Mesodermal cell (in vitro differentiated cells): ENCODE results near the gene SERPINB1.
A peak's percentile ranks its signal among the peaks of the same experiment; 100 is the strongest.

ENCODE experiments used
- H3K27ac ChIP-seq: 2 replicates; pipeline ENCODE4 v1.7.0; 2013; ENCODE audit warnings: mild to moderate bottlenecking, low read depth, low read length, moderate library complexity; ENCODE audit not compliant: severe bottlenecking
- H3K36me3 ChIP-seq: 2 replicates; pipeline ENCODE4 v1.7.1; 2013; ENCODE audit warnings: mild to moderate bottlenecking, low read length, moderate library complexity; ENCODE audit not compliant: control insufficient read depth, insufficient read depth
- H3K4me1 ChIP-seq: one replicate; pipeline ENCODE4 v1.7.1; 2013; ENCODE audit warnings: mild to moderate bottlenecking, low read length; ENCODE audit not compliant: insufficient read depth, control insufficient read depth, poor library complexity, severe bottlenecking
- H3K4me3 ChIP-seq: 2 replicates; pipeline ENCODE4 v1.7.0; 2013; ENCODE audit warnings: low read length, control low read depth, mild to moderate bottlenecking; ENCODE audit not compliant: insufficient read depth, poor library complexity, severe bottlenecking; ENCODE audit errors: extremely low read depth
- H3K9me3 ChIP-seq: 2 replicates; pipeline ENCODE4 v1.7.1; 2013; ENCODE audit warnings: mild to moderate bottlenecking, low read length, moderate library complexity; ENCODE audit not compliant: control insufficient read depth
- WGBS, 2 experiments: methylation state at CpG; one replicate each; pipeline ENCODE4 v1.1.5; 2013; ENCODE audit warnings: missing lambda C conversion rate in 2 of 2; ENCODE audit not compliant: insufficient coverage in 2 of 2; 5-methylcytosine and 5-hydroxymethylcytosine counted together

SERPINB1 gene

DNA sequence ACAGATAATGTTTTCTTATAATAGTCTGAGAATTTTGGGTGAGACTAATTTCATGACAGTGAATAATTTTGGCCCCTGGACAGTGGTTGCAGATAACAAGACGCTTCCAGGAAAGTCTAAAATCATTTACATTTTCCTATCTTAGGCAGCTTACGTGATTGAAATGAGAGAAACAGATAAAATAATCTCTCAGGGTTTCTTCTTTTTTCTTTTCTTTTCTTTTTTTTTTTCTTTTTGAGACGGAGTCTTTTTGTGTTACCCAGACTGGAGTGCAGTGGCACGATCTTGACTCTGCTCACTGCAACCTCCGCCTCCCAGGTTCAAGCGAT, 4.2 kb upstream of the SERPINB1 start:
- H3K4me3 ChIP-seq: no peak overlapping the region
- no peaks in the 10 kb centered on the region for H3K36me3 ChIP-seq
- 87% methylated on average over 5 of the region's 6 CpGs; no CpG with 5 or more reads in 1 of the 2 experiments for WGBS, 2 experiments
- H3K9me3 ChIP-seq: no peaks in the 10 kb centered on the region
- no peak overlapping the region for H3K27ac ChIP-seq
- peaks cover 11% of the 10 kb centered on the region for H3K4me1 ChIP-seq

DNA sequence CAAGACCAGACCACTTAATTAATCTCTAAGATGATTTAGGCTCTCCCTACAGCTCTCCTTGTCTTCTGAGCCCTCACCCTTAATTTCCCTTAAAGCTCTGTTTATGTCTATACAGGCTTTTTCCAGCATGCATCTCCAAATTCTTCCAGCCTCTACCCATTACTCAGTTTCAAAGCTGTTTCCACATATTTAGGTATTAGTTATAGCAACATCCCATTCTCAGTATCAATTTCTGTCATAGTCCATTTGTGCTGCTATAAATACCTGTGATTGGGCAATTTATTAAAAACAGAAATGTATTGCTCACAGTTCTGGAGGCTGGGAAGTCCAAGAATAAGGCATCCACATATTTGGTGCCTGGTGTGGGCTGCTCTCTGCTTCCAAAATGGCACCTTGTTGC, 2.3 kb upstream of the SERPINB1 start:
- Histone ChIP-seq H3K9me3 (no peaks in the 10 kb centered on the region), H3K36me3 (no peaks in the 10 kb centered on the region), H3K27ac (no peak overlapping the region), H3K4me3 (no peak overlapping the region), H3K4me1 (peaks cover 22% of the 10 kb centered on the region)

DNA sequence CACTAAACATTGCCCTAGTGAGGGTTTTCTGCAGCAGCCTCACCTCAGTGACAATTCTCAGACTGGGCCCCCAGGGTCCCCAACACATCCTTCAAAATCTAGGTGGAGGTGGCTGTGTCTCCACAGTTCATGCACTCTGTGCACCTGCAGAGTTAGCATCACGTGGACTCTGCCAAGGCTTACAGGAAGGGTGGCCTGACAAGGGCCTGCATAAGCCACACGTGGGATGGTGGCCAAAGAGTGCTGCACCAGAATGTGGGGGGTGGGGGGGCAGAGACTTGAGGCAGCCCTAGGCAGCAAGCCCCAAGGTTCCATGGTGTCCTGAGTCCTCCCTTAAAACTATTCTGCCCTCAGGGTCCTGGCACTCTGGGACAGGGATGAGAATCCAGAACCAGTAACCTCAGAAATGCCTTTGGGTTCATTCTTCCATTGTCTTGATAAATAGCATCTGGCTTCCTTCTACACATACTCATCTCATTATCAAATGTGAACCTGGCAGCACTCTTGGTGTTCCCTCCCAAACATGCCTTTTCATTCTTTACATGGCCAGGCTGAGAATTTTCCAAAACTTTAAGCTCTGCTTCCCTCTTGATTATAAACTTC, 1.6 kb upstream of the SERPINB1 start:
- H3K9me3 ChIP-seq: no peaks in the 10 kb centered on the region
- no peak overlapping the region for H3K27ac ChIP-seq
- 92 to 100% methylated on average over 1 to 2 of the region's 2 CpGs for whole genome bisulfite sequencing, 2 experiments
- peaks cover 23% of the 10 kb centered on the region for H3K4me1 ChIP-seq
- no peaks in the 10 kb centered on the region for H3K36me3 ChIP-seq
- H3K4me3 ChIP-seq: no peak overlapping the region

DNA sequence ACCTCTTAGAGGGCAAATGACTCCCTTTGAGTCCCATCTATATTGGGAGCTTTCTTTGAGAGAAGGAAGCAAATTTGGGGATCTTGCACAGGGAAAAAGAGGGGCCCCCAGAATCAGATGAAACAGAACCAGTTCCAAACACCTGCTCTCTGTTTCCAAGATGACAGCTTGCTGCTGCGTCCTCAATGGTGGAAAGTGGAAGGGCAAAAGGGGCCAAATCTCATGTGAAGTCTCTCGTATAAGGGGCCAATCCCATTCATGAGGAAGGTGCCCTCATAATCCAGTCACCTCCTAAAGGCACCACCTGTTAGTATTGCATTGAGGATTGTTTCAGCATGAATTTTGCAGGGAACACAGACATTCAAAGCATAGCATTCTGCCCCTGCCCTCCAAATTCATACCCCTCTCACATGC, 483 bp upstream of the SERPINB1 start:
- no peaks in the 10 kb centered on the region for H3K9me3 ChIP-seq
- H3K27ac ChIP-seq: peak overlapping the region; percentile 93
- H3K36me3 ChIP-seq: peaks cover 6% of the 10 kb centered on the region
- H3K4me1 ChIP-seq: peaks cover 23% of the 10 kb centered on the region
- 100% methylated on average over 2 of the region's 2 CpGs for WGBS, 2 experiments
- peak overlapping the region; percentile 36 for H3K4me3 ChIP-seq

DNA sequence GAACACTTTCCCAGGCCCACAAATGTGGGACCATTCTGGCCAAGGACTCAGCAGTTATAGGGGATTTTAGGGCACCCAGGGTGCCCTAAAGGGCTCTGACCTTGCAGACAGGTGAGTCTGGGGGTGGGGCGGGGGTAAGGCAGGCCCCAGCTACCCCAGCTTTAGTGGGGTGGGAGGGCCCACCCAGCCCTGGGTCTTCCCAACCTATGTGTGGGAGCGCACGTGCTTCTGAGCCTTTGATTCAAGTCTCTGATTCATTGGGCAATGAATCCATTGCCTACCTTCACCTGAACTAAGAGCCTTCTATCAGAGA, 958 bp downstream of the SERPINB1 start:
- peak overlapping the region; percentile 93 for H3K27ac ChIP-seq
- WGBS, 2 experiments: 79 to 93% methylated on average over 2 to 3 of the region's 3 CpGs
- H3K36me3 ChIP-seq: peaks cover 15% of the 10 kb centered on the region
- H3K9me3 ChIP-seq: no peaks in the 10 kb centered on the region
- peaks cover 23% of the 10 kb centered on the region for H3K4me1 ChIP-seq
- peak overlapping the region; percentile 36 for H3K4me3 ChIP-seq

DNA sequence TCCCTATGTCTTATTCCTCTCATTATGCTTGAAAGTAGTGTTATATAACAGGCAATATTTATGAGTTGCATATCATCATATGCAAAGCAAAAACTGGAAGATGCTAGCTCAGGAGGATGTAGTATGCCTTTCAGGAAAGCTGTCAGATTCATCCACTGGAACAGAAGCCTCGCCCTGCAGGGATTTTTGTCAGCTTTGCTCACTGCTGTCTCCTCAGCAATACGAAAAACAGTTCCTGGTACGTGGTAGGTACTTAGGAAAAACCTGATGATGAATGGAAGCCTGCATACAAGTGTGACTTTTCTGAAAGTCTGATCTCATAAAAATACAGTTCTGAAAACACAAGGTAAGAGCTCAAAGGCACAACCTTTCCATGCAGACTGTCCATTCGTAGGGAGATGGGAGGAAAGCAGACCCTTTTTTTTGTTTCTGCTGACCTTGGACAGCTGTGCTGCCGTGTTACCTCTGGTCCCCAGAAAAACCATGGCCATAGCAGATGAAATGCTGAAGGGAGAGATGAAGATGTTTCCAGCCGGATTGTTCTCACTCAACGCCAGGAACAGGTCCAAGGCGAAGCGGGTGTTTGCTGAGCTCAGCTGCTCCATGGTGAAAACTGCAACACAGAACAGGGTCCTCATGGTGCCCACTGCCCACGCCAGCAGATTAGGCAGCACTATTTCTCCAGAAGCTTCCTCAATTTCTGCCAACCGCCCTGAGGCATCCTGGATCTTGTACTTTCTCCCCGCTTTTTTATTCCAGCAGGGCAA, 1.5 kb downstream of the SERPINB1 start:
- H3K4me3 ChIP-seq: no peak overlapping the region
- H3K9me3 ChIP-seq: no peaks in the 10 kb centered on the region
- peaks cover 19% of the 10 kb centered on the region for H3K36me3 ChIP-seq
- H3K4me1 ChIP-seq: peaks cover 23% of the 10 kb centered on the region
- WGBS, 2 experiments: 88% methylated on average over 11 of the region's 12 CpGs
- H3K27ac ChIP-seq: peak overlapping the region; percentile 93

DNA sequence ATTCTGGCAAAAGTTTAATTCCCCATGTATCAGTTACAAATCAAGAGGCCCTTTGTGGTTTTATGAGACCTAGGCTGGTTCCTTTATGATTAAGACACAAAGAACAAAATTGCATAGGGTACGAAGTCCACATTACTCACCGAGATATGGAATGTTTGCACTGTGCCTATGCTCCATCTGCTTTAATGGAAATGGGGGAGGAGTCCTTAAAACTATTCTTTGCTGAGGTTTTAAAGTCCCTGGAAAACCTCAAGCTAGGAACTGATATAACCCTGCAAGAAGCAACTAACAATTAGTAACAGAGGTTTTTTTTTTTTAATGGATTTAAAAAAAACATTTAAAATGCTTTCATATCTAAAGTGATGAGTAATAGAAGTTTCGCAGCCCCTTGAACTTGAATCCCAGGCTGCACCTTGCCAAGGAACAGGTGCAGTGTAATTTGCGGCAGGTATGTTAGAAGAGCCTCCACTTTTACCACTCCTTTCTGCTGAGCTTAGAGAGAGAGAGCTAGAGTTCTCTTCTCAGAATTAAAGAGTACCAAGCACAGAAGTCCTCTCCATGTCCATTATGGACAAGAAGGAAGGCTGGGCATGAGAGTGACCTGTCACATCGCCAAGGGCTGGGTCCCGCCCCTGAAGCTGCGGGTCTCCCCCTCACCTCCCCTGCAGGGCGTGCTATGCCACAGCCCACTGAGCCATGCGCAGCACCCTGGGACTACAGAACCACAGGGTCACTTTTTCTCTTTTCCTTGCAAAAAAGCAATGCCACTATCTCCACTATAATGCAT, 2.3 kb downstream of the SERPINB1 start:
- Histone ChIP-seq H3K27ac (no peak overlapping the region), H3K4me3 (no peak overlapping the region), H3K36me3 (peaks cover 19% of the 10 kb centered on the region), H3K9me3 (no peaks in the 10 kb centered on the region), H3K4me1 (peaks cover 23% of the 10 kb centered on the region)
- WGBS, 2 experiments: 67 to 90% methylated on average over 2 to 5 of the region's 9 CpGs

DNA sequence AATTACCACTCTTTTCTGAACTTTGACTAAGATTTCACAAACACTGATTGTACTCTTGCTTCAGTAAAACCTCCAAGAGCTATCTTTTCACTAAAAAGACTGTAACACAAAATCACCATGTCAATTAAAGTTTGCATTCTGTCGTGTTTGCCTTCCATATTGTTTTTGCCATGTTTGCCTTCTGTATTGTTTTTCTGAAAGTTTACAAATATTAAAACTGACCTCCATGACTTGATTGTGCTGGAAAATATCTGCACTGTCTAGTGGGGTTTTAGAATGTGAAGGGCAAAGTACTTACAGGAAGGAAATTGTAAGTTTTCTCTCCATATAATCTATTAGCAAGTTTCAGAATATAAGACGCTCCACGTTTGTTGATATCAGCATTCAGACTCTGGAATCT, 3.4 kb downstream of the SERPINB1 start:
- Histone ChIP-seq H3K4me3 (no peak overlapping the region), H3K4me1 (peaks cover 23% of the 10 kb centered on the region), H3K36me3 (peaks cover 19% of the 10 kb centered on the region)

DNA sequence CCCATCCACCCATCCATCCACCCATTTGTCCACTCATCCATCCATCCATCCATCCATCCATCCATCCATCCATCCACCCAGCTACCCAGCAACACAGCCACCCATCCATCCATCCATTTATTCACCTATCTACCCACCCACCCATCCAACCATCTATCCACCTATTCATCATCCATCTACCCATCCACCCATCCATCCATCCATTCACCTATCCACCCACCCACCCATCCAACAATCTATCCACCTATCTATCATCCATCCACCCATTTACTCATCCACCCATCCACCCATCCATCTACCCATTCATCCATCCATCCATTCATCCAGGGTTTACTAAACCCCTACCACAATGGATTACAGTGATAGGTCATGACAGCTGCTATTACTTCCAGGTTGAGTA, 7.4 kb downstream of the SERPINB1 start:
- no peak overlapping the region for H3K27ac ChIP-seq

More for the DNA sequence above, 3.4 kb downstream of the SERPINB1 start:
- no CpG with 5 or more reads among the region's 3 CpGs for WGBS, 2 experiments
- Histone ChIP-seq H3K27ac (no peak overlapping the region), H3K9me3 (no peaks in the 10 kb centered on the region)

DNA sequence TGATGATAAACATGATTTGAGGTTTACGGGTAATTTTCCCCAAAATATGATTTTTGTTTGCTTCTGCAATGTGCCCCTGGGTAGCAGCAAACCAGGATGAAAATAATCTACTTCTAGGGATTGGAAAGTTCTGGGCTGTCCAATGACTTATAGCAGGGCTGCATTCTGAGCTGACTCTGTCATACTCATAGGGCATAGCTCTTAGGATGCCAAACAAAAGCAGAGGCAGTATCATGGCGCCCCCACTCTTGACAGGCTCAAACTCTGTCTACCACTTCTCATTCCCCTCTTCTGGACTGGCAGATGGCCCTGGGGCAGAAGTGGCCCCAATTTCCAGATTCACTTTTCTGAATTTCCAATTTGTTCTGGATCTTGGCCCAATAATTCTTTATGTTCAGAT, 10.3 kb downstream of the SERPINB1 start:
- Histone ChIP-seq H3K4me1 (no peaks in the 10 kb centered on the region), H3K27ac (no peak overlapping the region), H3K9me3 (no peaks in the 10 kb centered on the region), H3K4me3 (no peak overlapping the region), H3K36me3 (peaks cover 7% of the 10 kb centered on the region)
- 80% methylated on average over 1 of the region's 2 CpGs; no CpG with 5 or more reads in 1 of the 2 experiments for WGBS, 2 experiments

More for the DNA sequence above, 7.4 kb downstream of the SERPINB1 start:
- peaks cover 19% of the 10 kb centered on the region for H3K36me3 ChIP-seq
- H3K4me3 ChIP-seq: no peak overlapping the region
- no peaks in the 10 kb centered on the region for H3K9me3 ChIP-seq
- H3K4me1 ChIP-seq: peaks cover 3% of the 10 kb centered on the region

DNA sequence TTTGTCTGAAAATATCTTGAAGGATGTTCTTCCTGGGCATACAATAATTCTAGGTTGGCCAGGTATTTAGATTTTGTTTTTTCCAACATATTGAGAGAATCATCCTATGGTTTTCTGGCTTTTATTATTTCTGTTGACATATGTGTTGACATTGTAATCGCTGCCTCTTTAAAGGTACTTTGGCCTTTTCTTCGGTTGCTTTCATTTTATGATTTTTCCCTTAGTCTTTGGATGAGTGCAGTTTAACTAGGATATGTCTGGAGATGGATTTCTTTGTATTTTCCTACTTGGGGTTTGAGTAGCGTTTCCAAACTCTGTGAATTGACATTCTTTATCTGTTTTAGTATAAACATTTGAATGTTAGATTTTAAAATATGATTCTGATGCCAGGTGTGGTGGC, 11.5 kb downstream of the SERPINB1 start:
- Histone ChIP-seq H3K4me3 (no peak overlapping the region), H3K36me3 (no peaks in the 10 kb centered on the region), H3K9me3 (no peaks in the 10 kb centered on the region), H3K4me1 (no peaks in the 10 kb centered on the region), H3K27ac (no peak overlapping the region)
- 100% methylated on average over 2 of the region's 3 CpGs for WGBS, 2 experiments
